HepG2 (cell line): ENCODE results near the gene DLG2. TPM values are rescaled to one million over a fixed set of nuclear protein-coding genes. Genes with fewer than 3 reads are reported as not detected.

Experiments
- CBX1 ChIP-seq: IDR thresholded peaks from one replicate; pipeline ENCODE4 v1.6.1; 2016; ENCODE audit warnings: antibody characterized with exemption, low read depth
- CHD4 ChIP-seq: fragments of 200-600 bp; sonication (generic); IDR thresholded peaks from 2 replicates; pipeline ENCODE4 v1.7.0; 2017; ENCODE audit warnings: mild to moderate bottlenecking, low read length, borderline replicate concordance
- EP300 ChIP-seq, 3 experiments: sonication (generic) in 1 of 3; formaldehyde crosslinking in 1 of 3; IDR thresholded peaks; 2 replicates each; pipeline versions ENCODE4 v1.5.1 to v1.6.1; 2011 to 2020; ENCODE audit warnings: low read depth in 2 of 3, low read length in 2 of 3, borderline replicate concordance in 1 of 3, improper control_type of control experiment in 1 of 3, mild to moderate bottlenecking in 1 of 3, missing genetic modification reagents in 1 of 3, moderate library complexity in 1 of 3
- ETV5 ChIP-seq: IDR thresholded peaks from 2 replicates; pipeline ENCODE4 v1.6.1; 2018; ENCODE audit warnings: missing biosample characterization, missing genetic modification reagents, inconsistent platforms, borderline replicate concordance
- HNF4A ChIP-seq: sonication (generic); formaldehyde crosslinking; IDR thresholded peaks from 2 replicates; pipeline ENCODE4 v1.4.0; 2020; ENCODE audit warnings: missing genetic modification reagents
- HOXA3 ChIP-seq: sonication (generic); formaldehyde crosslinking; IDR thresholded peaks from 2 replicates; pipeline ENCODE4 v1.5.0; 2020; ENCODE audit warnings: missing genetic modification reagents
- ISX ChIP-seq: sonication (generic); formaldehyde crosslinking; conservative IDR thresholded peaks from 2 replicates; pipeline ENCODE4 v1.5.0; 2020; ENCODE audit warnings: missing genetic modification reagents
- NFATC3 ChIP-seq: sonication (generic); formaldehyde crosslinking; IDR thresholded peaks from 2 replicates; pipeline ENCODE4 v1.5.1; 2020; ENCODE audit warnings: mild to moderate bottlenecking, missing genetic modification reagents
- PCBP1 ChIP-seq: fragments of 200-400 bp; formaldehyde crosslinking; IDR thresholded peaks from 2 replicates; pipeline ENCODE4 v1.6.1; 2017; ENCODE audit warnings: mild to moderate bottlenecking, low read depth, low read length, borderline replicate concordance
- REXO4 ChIP-seq: sonication (generic); formaldehyde crosslinking; IDR thresholded peaks from 2 replicates; pipeline ENCODE4 v1.8.0; 2022; ENCODE audit warnings: missing genetic modification reagents, mild to moderate bottlenecking, borderline replicate concordance
- RFX1 ChIP-seq: fragments of 450-650 bp; IDR thresholded peaks from 2 replicates; pipeline ENCODE4 v1.6.1; 2017
- RXRB ChIP-seq: IDR thresholded peaks from 2 replicates; pipeline ENCODE4 v1.6.1; 2016; ENCODE audit warnings: borderline replicate concordance, missing genetic modification reagents, missing compliant biosample characterization
- SATB2 ChIP-seq: sonication (generic); formaldehyde crosslinking; IDR thresholded peaks from 2 replicates; pipeline ENCODE4 v1.5.0; 2020; ENCODE audit warnings: missing genetic modification reagents
- SRSF4 ChIP-seq: fragments of 200-400 bp; formaldehyde crosslinking; IDR thresholded peaks from one replicate; pipeline ENCODE4 v1.6.1; 2018; ENCODE audit warnings: mild to moderate bottlenecking, low read depth, low read length, moderate library complexity; ENCODE audit not compliant: poor library complexity, severe bottlenecking
- ZFP82 ChIP-seq: sonication (generic); formaldehyde crosslinking; IDR thresholded peaks from 2 replicates; pipeline ENCODE4 v1.5.1; 2020; ENCODE audit warnings: mild to moderate bottlenecking, missing genetic modification reagents, borderline replicate concordance
- ZNF264 ChIP-seq: sonication (generic); formaldehyde crosslinking; IDR thresholded peaks from 2 replicates; pipeline ENCODE4 v1.4.0; 2020; ENCODE audit warnings: missing genetic modification reagents
- ZSCAN25 ChIP-seq: sonication (generic); formaldehyde crosslinking; IDR thresholded peaks from 2 replicates; pipeline ENCODE4 v1.8.0; 2022; ENCODE audit warnings: mild to moderate bottlenecking, missing genetic modification reagents
- polyA plus RNA-seq, 8 experiments: library from polyadenylated mRNA; depleted of rRNA in 3 of 8; stranded (reverse) in 7 of 8; unstranded in 1 of 8; fragments of >200 nt; fragmentation: Illumina TruSeq in 4 of 8; extraction: Trizol in 4 of 8; gene quantifications; 2 replicates each; pipeline versions ENCODE4 v1.2.1 to v1.2.3, GENCODE V29; 2011 to 2016; ENCODE audit warnings: low read depth in 4 of 8, missing spikeins in 1 of 8, mixed read lengths in 1 of 8; ENCODE audit not compliant: insufficient read depth in 1 of 8
- total RNA-seq, 5 experiments: library from RNA; depleted of rRNA; stranded (reverse); fragments of >200 nt; fragmentation: Illumina TruSeq; extraction: Trizol; gene quantifications; 2 replicates each; pipeline ENCODE4 v1.2.3, GENCODE V29; 2016; ENCODE audit warnings: low read depth in 1 of 5
- TF ChIP-seq, protein P1 (sequence below): sonication (generic); formaldehyde crosslinking; IDR thresholded peaks from 2 replicates; pipeline ENCODE4 v1.4.0; 2020; ENCODE audit warnings: mild to moderate bottlenecking, missing genetic modification reagents
- TF ChIP-seq, protein P2 (sequence below): sonication (generic); formaldehyde crosslinking; IDR thresholded peaks from 2 replicates; pipeline ENCODE4 v1.8.0; 2022; ENCODE audit warnings: missing genetic modification reagents, mild to moderate bottlenecking, moderate library complexity, borderline replicate concordance
- TF ChIP-seq, protein P3 (sequence below): sonication (generic); formaldehyde crosslinking; IDR thresholded peaks from 2 replicates; pipeline ENCODE4 v1.4.0; 2020; ENCODE audit warnings: mild to moderate bottlenecking, missing genetic modification reagents
- TF ChIP-seq, protein P4 (sequence below): sonication (generic); formaldehyde crosslinking; IDR thresholded peaks from 2 replicates; pipeline ENCODE4 v1.8.1; 2023; ENCODE audit warnings: missing genetic modification reagents, mild to moderate bottlenecking, borderline replicate concordance
- TF ChIP-seq, protein P5 (sequence below): sonication (generic); formaldehyde crosslinking; IDR thresholded peaks from 2 replicates; pipeline ENCODE4 v1.8.0; 2022; ENCODE audit warnings: missing genetic modification reagents, mild to moderate bottlenecking, borderline replicate concordance
- TF ChIP-seq, protein P6 (sequence below), 2 experiments: fragments of 450-650 bp in 1 of 2; sonication (generic) in 1 of 2; formaldehyde crosslinking; IDR thresholded peaks; 2 replicates each; pipeline versions ENCODE4 v1.5.0 to v1.8.0; 2020 to 2022; ENCODE audit warnings: mild to moderate bottlenecking in 1 of 2, missing genetic modification reagents in 1 of 2

DLG2 gene
- total and polyA plus RNA-seq, 2 of the 13 experiments (the other 11 are each of a cell fraction or from before 2014, with no cell fraction given), result 0.46 to 1.0 TPM

DNA sequence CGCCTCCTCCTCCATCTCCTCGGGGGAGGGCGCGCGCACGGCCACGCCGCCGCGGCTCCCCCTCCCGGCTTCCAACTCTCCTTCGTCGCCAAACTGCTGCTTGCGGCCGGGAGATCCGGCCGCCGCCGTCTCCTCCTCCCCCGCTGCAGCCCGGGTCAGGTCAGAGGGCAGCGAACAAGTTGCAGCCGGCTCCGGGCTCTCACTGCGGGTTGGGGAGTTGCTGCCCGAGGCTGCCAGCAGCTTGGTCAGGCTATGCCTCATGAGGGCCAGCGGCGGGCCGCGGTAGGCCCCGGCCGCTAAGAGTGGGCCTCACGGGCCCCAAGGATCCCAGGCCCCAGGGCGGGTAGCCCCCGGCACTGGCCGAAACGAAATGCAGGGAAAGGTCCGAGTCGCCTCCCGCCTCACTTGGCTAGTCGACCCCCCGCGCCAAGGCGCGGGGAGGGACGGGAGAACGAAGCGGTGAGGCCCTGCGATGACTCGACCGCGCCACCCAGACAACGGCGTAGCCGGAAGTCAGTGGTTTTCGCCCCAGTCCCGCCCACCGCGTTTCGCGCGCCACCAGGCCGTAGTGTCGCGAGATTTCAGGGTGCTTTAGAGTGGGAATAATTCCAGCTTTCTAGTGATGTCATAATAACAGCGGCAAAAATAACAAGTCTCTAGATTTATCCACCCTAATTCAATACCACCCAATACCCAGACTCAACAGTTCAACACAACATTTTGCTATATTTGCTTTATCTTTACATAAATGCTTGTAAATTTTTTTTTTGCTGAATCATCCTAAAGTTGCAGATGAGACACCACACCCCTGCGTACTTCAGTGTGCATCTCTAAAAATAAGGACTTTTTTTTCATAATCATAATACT, 37.7 kb upstream of the DLG2 start, which contains the start of gene CREBZF (continued):
- TF ChIP-seq, protein P1, sequence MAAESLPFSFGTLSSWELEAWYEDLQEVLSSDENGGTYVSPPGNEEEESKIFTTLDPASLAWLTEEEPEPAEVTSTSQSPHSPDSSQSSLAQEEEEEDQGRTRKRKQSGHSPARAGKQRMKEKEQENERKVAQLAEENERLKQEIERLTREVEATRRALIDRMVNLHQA (CRISPR knock-in tag), result no peak
- peak; percentile 73; the same call in 1 of the 2 replicates for TF ChIP-seq NFATC3
- TF ChIP-seq, protein P2, sequence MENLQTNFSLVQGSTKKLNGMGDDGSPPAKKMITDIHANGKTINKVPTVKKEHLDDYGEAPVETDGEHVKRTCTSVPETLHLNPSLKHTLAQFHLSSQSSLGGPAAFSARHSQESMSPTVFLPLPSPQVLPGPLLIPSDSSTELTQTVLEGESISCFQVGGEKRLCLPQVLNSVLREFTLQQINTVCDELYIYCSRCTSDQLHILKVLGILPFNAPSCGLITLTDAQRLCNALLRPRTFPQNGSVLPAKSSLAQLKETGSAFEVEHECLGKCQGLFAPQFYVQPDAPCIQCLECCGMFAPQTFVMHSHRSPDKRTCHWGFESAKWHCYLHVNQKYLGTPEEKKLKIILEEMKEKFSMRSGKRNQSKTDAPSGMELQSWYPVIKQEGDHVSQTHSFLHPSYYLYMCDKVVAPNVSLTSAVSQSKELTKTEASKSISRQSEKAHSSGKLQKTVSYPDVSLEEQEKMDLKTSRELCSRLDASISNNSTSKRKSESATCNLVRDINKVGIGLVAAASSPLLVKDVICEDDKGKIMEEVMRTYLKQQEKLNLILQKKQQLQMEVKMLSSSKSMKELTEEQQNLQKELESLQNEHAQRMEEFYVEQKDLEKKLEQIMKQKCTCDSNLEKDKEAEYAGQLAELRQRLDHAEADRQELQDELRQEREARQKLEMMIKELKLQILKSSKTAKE (CRISPR knock-in tag), result no peak
- TF ChIP-seq, protein P3, sequence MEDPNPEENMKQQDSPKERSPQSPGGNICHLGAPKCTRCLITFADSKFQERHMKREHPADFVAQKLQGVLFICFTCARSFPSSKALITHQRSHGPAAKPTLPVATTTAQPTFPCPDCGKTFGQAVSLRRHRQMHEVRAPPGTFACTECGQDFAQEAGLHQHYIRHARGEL, result 0 out of 2 replicates have a peak, but pooled peaks have one; percentile 44
- TF ChIP-seq, protein P4, sequence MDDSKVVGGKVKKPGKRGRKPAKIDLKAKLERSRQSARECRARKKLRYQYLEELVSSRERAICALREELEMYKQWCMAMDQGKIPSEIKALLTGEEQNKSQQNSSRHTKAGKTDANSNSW, result peak; percentile 87; the same call in 1 of the 2 replicates
- no peak for TF ChIP-seq CHD4
- no peak for TF ChIP-seq ZNF264 (CRISPR knock-in tag)
- TF ChIP-seq REXO4 (CRISPR knock-in tag), result no peak
- peak; percentile 83; the same call in 1 of the 2 replicates for TF ChIP-seq HOXA3
- peak; percentile 77; the same call in 1 of the 2 replicates for TF ChIP-seq ZSCAN25 (CRISPR knock-in tag)
- TF ChIP-seq RFX1, result no peak
- TF ChIP-seq, protein P5, sequence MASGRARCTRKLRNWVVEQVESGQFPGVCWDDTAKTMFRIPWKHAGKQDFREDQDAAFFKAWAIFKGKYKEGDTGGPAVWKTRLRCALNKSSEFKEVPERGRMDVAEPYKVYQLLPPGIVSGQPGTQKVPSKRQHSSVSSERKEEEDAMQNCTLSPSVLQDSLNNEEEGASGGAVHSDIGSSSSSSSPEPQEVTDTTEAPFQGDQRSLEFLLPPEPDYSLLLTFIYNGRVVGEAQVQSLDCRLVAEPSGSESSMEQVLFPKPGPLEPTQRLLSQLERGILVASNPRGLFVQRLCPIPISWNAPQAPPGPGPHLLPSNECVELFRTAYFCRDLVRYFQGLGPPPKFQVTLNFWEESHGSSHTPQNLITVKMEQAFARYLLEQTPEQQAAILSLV (CRISPR knock-in tag), result 0 out of 2 replicates have a peak, but pooled peaks have one; percentile 45
- TF ChIP-seq, protein P6, sequence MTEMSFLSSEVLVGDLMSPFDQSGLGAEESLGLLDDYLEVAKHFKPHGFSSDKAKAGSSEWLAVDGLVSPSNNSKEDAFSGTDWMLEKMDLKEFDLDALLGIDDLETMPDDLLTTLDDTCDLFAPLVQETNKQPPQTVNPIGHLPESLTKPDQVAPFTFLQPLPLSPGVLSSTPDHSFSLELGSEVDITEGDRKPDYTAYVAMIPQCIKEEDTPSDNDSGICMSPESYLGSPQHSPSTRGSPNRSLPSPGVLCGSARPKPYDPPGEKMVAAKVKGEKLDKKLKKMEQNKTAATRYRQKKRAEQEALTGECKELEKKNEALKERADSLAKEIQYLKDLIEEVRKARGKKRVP (CRISPR knock-in tag; IDR thresholded peaks at IDR 0.05), result peak in 1 of 2 experiments; percentile 4; a peak in 1 of 4 replicates
- no peak for TF ChIP-seq SRSF4
- TF ChIP-seq HNF4A (CRISPR knock-in tag), result no peak
- TF ChIP-seq RXRB (CRISPR knock-in tag), result peak; percentile 37; the same call in 1 of the 2 replicates
- no peak for TF ChIP-seq CBX1
- no peak for TF ChIP-seq EP300 (IDR thresholded peaks at IDR 0.05; ENCODE audit: low read depth in 2 of 2, low read length in 2 of 2)
- no peak for TF ChIP-seq EP300 (CRISPR knock-in tag; IDR thresholded peaks at IDR 0.05; ENCODE audit: borderline replicate concordance)
- TF ChIP-seq ZFP82 (CRISPR knock-in tag), result peak; percentile 84; the same call in 1 of the 2 replicates
- 0 out of 2 replicates have a peak, but pooled peaks have one; percentile 50 for TF ChIP-seq ISX (CRISPR knock-in tag)
- TF ChIP-seq PCBP1, result 0 out of 2 replicates have a peak, but pooled peaks have one; percentile 21
- peak; percentile 79; the same call in 1 of the 2 replicates for TF ChIP-seq ETV5 (CRISPR knock-in tag)
- TF ChIP-seq SATB2 (CRISPR knock-in tag), result 0 out of 2 replicates have a peak, but pooled peaks have one; percentile 28
